ENCODE data around the gene C11orf24. TPM values are rescaled to one million over a fixed set of nuclear protein-coding genes. Genes with fewer than 3 reads are reported as not detected.

C11orf24 gene
- total RNA-seq, 4 donors from 2014 or later = 79.2 to 198 (median 183) TPM

GRCh38 chr11:68215524-68216170, 56.1 kb downstream of the C11orf24 start:
- no peaks in the 10 kb centered on the region for H3K36me3 ChIP-seq
- peaks cover 0 to 44% (median 8%) of the 10 kb centered on the region in 4 donors for H3K4me1 ChIP-seq
- TF ChIP-seq POLR2A (IDR thresholded peaks at IDR 0.05) = no peak
- TF ChIP-seq, protein P1, sequence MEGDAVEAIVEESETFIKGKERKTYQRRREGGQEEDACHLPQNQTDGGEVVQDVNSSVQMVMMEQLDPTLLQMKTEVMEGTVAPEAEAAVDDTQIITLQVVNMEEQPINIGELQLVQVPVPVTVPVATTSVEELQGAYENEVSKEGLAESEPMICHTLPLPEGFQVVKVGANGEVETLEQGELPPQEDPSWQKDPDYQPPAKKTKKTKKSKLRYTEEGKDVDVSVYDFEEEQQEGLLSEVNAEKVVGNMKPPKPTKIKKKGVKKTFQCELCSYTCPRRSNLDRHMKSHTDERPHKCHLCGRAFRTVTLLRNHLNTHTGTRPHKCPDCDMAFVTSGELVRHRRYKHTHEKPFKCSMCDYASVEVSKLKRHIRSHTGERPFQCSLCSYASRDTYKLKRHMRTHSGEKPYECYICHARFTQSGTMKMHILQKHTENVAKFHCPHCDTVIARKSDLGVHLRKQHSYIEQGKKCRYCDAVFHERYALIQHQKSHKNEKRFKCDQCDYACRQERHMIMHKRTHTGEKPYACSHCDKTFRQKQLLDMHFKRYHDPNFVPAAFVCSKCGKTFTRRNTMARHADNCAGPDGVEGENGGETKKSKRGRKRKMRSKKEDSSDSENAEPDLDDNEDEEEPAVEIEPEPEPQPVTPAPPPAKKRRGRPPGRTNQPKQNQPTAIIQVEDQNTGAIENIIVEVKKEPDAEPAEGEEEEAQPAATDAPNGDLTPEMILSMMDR (IDR thresholded peaks at IDR 0.05) = no peak
- H3K27ac ChIP-seq = peak overlapping the region in 3 of 4 donors; percentile 10 to 56 (median 56)
- no peaks in the 10 kb centered on the region for H3K27me3 ChIP-seq
- DNase-seq = no peak
- no peaks in the 10 kb centered on the region for H3K9me3 ChIP-seq
- H3K4me3 ChIP-seq = no peak overlapping the region

GRCh38 chr11:68215087-68215445, 56.7 kb downstream of the C11orf24 start:
- Histone ChIP-seq H3K27me3 (no peaks in the 10 kb centered on the region), H3K4me3 (no peak overlapping the region), H3K9me3 (no peaks in the 10 kb centered on the region), H3K4me1 (peaks cover 0 to 50% (median 8%) of the 10 kb centered on the region in 4 donors), H3K27ac (no peak overlapping the region), H3K36me3 (no peaks in the 10 kb centered on the region)
- TF ChIP-seq, protein P1 (IDR thresholded peaks at IDR 0.05) = no peak
- TF ChIP-seq POLR2A (IDR thresholded peaks at IDR 0.05) = no peak
- DNase-seq = peak in 1 of 3 donors; percentile 51

DNA sequence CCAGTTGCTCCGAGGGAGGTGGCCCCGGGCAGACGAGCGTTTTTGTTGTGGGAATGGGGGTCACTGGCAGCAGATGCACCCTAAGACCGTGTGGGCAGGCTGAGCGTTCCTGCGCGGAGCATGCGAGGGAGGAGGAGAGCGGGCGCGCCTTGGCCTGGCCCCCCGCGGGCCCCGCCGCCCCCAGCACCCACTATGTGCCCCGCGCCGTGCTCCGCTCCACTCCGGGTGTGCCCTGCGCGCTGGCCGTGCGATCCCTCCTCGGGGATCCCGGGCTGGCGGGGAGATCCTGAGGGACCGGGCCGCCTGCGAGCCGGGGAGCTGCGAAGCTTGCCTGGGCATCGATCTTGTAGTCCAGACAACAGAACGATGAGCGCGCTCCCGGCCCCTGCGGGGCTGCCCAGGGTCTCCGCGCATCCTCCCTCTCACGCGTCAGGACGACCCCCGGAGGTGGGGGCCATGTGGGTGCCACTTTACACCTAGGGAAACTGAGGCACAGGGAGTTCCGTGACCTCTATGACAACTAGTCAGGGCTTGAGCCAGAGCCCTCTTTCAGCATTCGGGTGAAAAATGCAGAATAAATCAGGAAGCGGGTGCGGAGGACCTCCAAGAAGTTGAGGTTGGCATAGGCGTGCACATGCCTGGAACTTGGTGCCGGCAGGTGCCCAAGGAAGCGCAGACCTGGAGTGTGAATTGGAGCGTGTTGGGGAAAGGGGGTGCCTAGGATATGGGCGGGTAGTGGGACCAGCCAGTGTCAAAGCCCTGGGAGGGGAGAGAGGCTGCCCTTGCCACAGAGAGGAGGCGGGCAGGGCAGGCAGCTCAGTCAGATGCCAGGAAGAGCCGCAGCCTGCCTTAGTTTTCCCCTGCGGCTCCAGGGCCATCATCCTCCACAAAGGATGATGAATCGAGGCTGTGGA, 57.3 kb downstream of the C11orf24 start:
- DNase-seq = peak in 1 of 3 donors; percentile 66
- H3K36me3 ChIP-seq = no peaks in the 10 kb centered on the region
- no peaks in the 10 kb centered on the region for H3K9me3 ChIP-seq
- H3K27ac ChIP-seq = peak overlapping the region; percentile 99 to 100 (median 100)
- H3K4me3 ChIP-seq = peak overlapping the region; percentile 81 to 98 (median 94)
- TF ChIP-seq, protein P1 (IDR thresholded peaks at IDR 0.05) = no peak
- TF ChIP-seq POLR2A (IDR thresholded peaks at IDR 0.05) = no peak
- H3K27me3 ChIP-seq = no peaks in the 10 kb centered on the region
- peaks cover 0 to 56% (median 11%) of the 10 kb centered on the region in 4 donors for H3K4me1 ChIP-seq

DNA sequence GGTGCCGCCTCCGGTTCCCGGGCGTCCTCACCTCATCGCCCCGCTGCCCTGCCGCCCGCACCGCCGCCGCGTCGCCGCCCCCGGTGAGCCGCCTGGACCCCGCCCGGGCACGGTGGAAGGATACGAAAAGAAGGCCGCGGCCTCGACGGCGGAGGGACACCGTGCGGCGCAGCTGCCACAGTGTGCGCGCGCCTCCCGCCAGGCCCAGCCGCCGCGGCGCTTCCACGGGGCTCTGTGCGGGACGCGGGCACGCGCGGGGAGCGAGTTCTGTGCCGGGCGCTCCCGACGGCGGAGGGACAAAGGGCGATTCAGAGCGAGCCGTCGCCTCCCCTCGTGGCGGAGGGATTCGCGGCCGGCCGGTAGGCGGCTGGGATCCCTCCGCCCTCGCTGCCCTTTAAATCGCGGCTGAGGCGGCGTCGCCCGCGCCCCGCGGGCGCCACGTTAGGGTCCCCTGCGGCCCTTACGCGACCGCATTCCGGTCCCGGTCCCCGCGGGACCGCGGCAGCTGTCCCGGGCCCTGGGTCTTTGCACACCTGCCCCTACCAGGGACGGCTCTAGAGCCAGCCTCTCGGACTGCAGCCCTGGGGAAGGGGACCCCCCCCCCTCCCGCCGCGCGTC, 58.1 kb downstream of the C11orf24 start:
- Histone ChIP-seq H3K27ac (peak overlapping the region; percentile 99 to 100 (median 100)), H3K9me3 (no peaks in the 10 kb centered on the region), H3K4me3 (peak overlapping the region; percentile 81 to 98 (median 94)), H3K4me1 (peaks cover 3 to 64% (median 12%) of the 10 kb centered on the region in 4 donors), H3K27me3 (no peaks in the 10 kb centered on the region), H3K36me3 (no peaks in the 10 kb centered on the region)
- TF ChIP-seq POLR2A (IDR thresholded peaks at IDR 0.05) = peak; percentile 95 to 97
- TF ChIP-seq, protein P1 (IDR thresholded peaks at IDR 0.05) = peak in 3 of 6 experiments; percentile 28 to 43 (median 36)
- DNase-seq = peak; percentile 82 to 94 (median 93)

DNA sequence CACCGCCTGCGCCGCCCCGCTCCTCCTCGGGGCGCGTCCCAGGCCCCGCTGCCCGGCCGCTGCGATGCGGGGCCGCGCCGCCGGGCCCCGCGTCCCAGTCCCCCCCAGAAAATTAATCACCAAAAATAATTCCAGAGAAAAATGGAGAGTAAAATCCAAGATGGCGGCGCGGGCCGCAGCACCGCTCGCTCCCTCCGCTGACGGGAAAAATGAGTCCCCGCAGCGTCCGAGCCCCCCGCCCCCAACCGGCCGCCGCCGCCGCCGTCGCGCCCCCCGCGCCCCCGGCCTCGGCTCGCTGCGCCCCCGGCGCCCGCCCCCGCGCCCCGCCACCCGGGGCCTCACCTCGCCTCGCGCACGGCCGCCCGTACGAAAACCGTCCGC, 58.6 kb downstream of the C11orf24 start, which contains the start of gene KMT5B:
Gene KMT5B (minus strand): TSS at position 162 of the 381 bp plus-strand sequence. CDS start 23,220 bp downstream, outside the sequence.
- Histone ChIP-seq H3K4me3 (peak within 1 kb of the TSS; percentile 81 to 98 (median 94)), H3K27me3 (no peaks in the 10 kb centered on the region), H3K27ac (peak within 1 kb of the TSS; percentile 99 to 100 (median 100)), H3K9me3 (no peaks in the 10 kb centered on the region), H3K4me1 (peaks cover 5 to 68% (median 12%) of the 10 kb centered on the region in 4 donors), H3K36me3 (no peaks in the 10 kb centered on the region)
- DNase-seq = peak; percentile 26 to 77 (median 70)
- TF ChIP-seq, protein P1 (IDR thresholded peaks at IDR 0.05) = no peak
- TF ChIP-seq POLR2A (IDR thresholded peaks at IDR 0.05) = no peak

All from Peyer's patch (tissue), 4 donors.